GM19193 (cell line): ENCODE data around the gene TTC28.

ENCODE experiments used
- POLR2A ChIP-seq: IDR thresholded peaks from 4 replicates; pipeline ENCODE4 v1.6.1; 2011; ENCODE audit not compliant: insufficient read depth, insufficient read length; ENCODE audit errors: extremely low read depth

Gene TTC28

DNA sequence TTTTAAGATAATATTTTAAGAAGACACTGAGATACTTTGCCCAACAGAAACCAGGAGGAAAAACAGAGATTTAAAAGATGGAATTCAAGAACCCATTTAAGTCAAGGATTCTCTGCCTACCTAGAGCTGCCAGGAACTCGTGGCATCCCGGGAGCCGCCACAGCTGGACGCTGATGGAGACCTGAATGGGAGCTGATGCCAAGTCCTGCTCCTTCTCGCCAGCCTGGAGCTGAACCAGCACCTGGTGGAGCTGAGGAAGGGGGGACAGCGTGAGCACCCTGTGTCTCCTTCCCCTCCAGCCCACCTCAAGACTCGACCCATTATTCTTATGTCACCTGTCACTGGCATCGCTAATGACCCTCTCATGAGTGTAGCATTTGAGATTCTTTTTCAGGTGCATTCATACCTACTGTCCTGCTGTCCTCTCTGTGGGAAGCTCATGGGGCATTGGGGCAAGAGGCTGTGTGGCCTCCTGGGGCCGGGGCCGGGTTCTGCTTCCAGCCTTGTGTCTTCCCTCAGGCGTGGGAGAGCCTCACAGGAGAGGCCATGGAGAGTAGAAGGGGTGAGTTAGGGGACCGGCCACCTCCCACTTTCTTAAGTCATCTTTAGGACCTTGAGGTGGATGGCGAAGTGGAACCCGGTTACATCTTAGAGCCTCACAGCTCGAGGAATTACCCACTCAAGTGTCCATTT lies 689.7 kb downstream of the TTC28 start:
- no peak for TF ChIP-seq POLR2A

DNA sequence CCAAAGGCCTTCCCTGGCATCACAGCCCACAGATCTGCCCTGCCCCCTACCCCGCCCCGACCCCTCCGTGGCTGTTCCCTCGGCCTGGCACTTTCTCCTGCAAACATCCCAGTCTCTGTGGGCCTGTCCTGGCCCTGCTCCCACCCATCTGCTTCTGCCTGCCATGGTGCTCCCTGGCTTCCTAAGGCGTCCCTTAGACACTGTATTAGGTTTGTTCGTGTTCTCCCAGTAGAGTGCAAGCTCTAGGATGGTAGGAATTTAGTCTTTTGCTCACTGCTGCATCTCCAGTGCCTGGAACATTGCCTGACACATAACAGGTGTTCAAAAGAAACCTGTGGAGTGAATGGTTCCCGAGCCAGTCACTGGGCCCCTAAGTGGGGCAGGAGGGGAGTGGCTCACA lies 690.9 kb downstream of the TTC28 start:
- TF ChIP-seq POLR2A, result no peak

DNA sequence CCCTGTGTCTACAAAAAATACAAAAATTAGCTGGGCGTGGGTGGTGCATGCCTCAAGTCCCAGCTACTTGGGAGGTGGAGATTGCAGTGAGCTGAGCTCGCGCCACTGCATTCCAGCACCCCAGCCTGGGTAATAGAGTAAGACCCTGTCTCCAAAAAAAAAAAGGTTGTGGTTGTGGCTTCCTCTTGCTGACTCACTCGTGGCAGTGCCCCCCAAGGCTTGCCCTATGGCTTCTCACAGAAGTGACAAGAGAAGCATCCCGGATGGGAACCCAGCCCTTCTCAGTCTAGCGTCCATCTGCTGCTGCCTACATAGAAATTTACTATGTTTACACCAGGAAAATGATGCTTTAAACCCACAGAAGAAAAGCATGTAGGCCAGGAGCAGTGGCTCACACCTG lies 692.1 kb downstream of the TTC28 start:
- TF ChIP-seq POLR2A, result no peak

DNA sequence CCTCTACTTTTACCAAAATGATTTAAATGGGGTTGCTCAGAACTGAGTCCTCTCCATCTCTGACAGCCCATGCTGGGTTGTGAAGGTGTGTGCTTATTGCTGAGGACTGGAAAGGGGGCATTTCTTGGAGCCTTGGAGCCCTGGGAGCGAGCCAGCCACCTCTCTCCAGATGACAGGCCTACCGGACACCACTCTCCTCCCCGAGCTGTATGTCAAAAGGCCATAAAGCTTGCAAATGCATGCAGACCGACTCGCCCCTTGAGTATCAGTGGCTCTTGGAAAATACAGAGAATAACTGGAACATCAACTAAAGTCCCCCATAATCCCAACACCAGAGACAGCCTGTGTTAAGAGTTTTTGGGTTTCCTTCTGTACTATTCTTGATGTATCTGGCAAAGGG lies 692.7 kb downstream of the TTC28 start:
- no peak for TF ChIP-seq POLR2A

DNA sequence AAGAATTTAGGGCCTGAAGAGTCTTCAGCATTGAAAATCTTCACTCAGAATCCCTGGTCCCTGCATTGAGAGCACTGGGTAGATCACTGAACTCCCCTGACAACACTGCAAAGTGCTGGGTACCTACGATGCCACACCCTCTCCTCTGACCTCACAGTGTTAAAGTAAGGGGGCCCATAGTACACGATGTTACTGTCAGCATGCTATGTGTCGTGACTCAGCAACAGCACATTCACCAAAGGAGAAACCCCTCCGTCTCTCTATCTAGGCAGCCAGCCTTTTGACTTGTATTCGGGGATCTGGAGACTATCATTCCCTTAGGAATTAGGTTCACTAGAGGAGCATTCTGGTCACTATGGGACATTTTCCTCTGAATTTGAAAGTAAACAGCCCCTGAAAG lies 693.2 kb downstream of the TTC28 start:
- no peak for TF ChIP-seq POLR2A

DNA sequence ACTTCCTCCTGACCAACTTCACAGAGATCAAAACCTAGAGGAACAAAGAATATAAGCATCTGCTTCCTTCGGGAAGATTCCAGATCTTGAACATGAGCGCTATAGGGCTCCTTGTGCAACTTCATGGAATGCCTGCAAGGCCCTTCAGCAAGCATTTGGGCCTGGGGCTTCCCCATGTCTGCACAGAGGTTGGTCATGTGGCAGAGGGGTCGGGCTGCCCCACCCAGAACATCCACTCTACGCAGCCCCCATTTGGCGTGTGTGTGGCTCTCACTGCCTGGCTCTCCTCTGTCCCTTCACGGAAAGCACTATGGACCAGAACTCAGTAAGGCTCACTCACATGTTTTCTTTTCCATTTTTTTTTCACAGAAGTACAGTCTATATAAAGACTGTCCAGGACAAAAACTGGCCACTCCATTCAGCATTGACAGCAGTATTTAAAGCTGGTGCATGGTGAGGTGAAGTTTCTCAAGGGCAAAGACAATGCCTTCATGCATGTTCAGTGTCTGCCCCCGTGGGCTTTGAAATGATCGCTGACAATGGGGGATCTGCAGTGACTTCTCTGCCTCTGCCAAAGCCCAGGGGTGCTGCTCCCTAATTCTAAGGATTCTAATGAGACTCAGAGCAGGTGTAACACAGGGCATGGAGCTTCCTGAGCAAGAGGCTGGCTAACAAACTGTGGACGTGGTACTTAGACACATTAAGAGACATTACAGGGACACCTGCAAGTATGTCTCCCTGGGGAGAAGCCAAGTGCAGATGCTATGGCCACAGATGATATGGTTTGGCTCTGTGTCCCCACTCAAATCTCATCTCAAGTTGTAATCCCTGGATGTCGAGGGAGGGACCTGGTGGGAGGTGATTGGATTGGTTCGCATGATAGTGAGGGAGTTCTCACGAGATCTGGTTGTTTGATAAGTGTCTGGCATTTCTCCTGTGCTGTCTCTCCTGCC lies 694.0 kb downstream of the TTC28 start:
- TF ChIP-seq POLR2A, result no peak

DNA sequence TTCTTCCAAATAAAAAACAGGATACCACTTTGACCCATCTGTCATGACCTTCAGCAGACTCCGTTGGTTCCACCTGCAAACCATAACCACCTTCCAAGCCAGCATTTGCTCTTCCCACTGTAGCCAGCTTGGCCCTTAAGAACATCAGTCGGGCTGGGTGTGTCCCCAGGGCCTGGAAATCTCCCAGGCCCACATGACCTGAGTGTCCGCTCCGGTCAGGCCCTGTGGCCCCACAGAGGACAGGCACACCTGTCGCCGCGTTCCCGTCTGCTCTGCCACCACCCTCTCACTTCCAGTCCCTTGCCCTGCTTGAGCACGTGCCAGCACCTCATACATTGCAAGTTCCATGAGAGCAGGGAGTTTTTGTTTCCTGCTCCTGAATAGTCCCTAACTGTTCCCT lies 694.9 kb downstream of the TTC28 start:
- no peak for TF ChIP-seq POLR2A

DNA sequence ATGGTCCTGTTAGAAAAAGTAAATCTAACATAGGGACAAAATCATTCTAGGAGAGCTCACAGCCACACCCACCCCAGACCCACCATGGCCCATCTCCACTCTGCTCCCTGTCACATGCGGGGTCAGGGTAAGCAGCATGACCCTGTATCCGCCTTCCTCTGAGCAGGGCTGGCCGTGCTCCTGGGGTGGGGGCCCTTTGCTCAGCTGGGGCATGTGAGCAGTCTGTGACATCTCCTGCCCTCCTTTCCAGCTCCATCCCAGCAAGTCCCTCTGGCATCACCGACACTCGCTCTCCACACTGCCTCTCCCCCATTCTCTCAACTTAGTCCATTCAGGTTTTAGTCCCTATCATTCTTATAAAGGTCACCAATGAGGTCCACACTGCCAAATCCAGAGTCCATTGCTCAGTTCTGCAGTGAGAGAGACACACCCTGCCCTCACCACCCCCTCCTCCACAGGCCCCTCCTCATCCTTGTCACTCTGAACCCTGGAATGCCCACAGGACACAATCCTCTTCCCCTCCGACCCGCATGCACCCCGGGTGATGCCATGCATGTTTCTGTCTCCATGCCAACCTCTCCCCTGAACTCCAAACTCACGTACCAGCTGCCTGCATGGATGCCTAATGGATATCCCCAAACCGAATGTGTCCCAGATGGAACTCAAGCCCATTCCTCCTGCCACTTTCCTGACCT lies 695.5 kb downstream of the TTC28 start:
- TF ChIP-seq POLR2A, result no peak

DNA sequence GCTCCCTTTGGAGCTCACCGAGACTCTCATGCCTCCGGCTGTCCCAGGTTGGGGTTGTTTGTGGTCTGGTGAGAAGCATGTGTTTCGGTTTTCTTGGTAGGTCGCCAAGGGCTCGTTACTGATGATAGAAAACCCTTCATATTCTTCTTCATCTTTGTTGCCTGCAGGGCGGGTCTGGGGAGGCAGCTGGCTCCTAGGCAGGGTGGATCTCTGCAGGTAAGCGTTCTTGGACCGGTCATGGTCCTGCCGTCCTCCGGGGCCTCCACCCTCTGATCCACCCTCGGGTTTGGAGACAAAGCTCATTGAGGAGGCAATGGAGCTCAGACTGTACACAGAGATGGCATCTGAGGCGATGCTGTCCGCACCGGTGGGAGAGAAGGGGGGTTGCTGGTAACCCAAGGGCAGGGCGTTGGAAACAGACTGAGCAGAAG lies 696.3 kb downstream of the TTC28 start:
- no peak for TF ChIP-seq POLR2A

DNA sequence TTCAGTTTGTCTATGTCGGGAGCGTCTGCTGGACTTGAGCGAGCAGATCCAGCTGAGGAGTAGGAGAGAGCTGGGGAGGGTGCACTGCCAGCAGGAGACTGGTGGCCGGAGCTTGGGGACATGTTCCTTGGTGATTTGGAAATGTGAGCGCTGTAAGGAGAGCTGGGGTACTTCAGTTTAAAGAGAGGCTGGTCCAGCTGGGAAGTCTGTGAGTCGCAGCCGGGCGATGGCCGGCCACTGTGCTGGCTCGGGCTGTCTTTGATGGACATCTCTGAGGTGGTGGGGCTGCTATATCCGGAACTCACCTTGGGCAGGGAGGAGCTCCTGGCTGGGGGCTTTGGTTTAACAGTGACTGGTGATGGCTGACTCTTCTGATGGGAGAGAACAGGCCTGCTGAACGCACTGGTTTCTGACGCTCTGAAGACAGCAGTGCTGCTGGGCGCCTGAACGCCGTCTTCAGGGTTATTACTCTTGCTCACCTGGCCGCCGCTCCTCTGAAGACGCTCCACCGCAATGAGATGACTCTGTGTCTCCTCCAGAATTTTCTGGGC lies 696.9 kb downstream of the TTC28 start:
- no peak for TF ChIP-seq POLR2A

DNA sequence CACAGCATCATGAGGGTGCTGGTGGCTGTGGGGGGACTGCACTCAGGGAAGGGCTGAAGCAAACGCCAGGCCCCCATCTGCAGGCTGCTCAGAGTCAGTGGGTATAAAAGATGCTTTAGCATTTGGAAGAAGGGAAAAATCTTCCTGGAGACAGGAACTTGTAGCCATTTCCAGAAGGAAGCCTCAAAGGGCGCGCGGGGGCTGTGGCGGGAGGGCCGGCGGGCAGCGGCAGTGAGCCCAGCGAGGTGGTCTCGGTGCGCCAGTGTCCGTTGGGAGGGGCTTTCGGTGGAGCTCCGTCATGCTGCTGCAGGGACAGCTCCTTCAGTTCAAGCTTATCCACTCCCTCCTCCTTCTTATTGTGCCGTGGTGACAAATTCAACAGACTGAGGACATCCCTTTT lies 697.5 kb downstream of the TTC28 start:
- no peak for TF ChIP-seq POLR2A

DNA sequence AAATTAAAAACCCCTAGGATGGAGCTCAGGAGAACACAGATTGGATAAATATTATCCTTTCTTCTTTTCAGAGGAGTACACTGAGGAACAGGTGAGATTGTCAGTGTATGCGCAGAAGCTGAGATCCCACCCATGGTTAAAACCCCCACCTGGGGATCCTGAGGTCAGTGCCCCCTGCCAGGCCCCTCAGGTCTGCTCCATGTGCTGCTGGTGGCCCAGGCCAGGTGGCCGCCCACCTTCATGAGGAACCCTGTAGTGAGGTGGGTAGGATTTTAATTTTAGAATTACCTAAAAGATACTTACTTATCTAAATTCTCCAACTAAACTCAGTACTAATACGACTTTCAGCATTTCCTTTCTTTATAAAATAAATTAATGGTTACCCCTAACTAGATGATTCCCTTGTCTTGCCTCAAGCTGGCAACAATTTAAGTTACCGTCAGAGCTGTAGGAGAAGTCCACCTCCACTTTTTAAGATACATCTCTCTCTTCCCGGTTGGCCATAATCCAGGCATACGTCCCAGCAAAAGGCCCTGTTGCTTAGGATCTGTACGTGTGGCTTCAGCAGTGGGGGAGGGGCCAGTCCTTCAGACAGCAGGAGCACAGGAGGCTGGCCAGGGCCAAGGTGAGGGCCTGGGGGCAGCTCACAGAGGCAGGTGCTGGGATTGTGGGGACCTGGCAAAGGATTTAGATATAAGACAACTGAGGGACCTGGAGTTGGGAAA lies 699.1 kb downstream of the TTC28 start:
- no peak for TF ChIP-seq POLR2A

DNA sequence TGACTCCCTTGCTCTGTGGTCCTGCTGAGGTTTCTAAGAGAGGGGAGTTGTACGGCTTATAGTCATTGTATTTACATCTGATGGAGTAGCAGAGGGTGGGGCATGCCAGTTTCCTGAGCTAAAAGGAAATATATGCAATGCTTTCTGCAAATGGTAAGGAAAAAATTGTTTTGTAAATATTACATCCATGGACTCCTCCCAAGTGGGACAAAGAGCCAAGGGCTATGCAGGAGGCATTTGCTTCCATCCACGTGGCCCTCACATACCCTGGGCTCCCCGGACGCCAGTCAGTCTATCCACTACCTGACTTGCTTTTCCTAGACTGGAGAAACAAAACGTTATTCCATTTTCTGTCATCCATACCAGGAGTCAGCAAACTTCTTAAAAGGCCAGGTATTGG lies 700.8 kb downstream of the TTC28 start:
- TF ChIP-seq POLR2A, result no peak

DNA sequence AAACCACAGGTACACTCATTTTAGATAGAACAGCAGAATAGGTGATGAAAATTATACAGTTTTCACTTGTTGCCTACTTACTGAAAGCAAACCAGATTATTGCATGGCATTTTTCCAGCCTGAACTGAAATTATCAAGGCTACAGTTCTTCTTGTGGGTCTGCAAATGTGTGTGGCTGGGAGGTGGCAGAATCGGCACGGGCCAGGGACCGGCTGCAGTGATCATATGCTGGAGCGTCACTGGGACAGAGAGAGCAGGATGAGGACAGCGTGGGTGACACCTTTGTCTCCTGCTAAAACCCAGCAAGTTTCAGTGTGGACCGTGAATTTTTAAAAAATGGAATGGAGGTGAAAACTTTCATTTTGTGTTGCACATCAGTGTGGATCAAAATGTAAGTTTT lies 701.3 kb downstream of the TTC28 start:
- no peak for TF ChIP-seq POLR2A
